Adrenal gland (tissue), 5 donors: Measurements from ENCODE around the gene IMMP2L.

Source experiments
- POLR2A ChIP-seq, 2 donors: fragments of 450-650 bp; IDR thresholded peaks; one replicate each; pipeline ENCODE4 v1.6.1; 2017; ENCODE audit warnings: antibody characterized with exemption in 2 of 2, mild to moderate bottlenecking in 2 of 2, moderate library complexity in 1 of 2
- TF ChIP-seq, protein P1 (sequence below), 6 experiments: fragments of 450-650 bp in 4 of 6; fragments of 200-600 bp in 2 of 6; sonication (generic) in 1 of 6; IDR thresholded peaks; 1 replicate in 5 of 6; 2 replicates in 1 of 6; pipeline versions ENCODE4 v1.5.1 to v1.8.0; 2016 to 2021; ENCODE audit warnings: antibody characterized with exemption in 6 of 6, mild to moderate bottlenecking in 2 of 6, moderate library complexity in 1 of 6
- donor health status: DM: no; HTN: no; CAD: no.

DNA sequence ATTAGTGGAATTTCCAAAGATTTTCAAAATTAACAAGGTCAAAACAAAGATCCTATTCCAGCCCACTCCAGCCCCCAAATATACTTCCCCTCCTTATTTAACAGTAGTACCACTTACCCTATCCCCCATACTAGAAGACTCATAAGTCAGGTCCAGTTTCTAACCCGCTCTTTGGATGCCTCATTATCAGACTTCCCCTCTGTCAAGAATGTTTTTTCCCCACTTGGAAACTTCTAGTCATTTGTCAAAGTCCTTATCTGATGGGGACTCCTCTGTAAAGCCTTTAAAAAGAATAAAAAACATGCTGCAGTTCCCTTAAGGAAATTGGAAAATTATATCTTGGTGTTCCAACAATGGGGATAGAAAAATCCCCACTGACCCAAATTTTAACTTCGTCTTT lies 70.1 kb downstream of the IMMP2L start:
- TF ChIP-seq, protein P1, sequence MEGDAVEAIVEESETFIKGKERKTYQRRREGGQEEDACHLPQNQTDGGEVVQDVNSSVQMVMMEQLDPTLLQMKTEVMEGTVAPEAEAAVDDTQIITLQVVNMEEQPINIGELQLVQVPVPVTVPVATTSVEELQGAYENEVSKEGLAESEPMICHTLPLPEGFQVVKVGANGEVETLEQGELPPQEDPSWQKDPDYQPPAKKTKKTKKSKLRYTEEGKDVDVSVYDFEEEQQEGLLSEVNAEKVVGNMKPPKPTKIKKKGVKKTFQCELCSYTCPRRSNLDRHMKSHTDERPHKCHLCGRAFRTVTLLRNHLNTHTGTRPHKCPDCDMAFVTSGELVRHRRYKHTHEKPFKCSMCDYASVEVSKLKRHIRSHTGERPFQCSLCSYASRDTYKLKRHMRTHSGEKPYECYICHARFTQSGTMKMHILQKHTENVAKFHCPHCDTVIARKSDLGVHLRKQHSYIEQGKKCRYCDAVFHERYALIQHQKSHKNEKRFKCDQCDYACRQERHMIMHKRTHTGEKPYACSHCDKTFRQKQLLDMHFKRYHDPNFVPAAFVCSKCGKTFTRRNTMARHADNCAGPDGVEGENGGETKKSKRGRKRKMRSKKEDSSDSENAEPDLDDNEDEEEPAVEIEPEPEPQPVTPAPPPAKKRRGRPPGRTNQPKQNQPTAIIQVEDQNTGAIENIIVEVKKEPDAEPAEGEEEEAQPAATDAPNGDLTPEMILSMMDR (IDR thresholded peaks at IDR 0.05), result no peak
- TF ChIP-seq POLR2A (IDR thresholded peaks at IDR 0.05), result no peak
